IMR-90 (cell line): ENCODE measurements around the gene TRIM40. TPM values are rescaled to one million over a fixed set of nuclear protein-coding genes. Genes with fewer than 3 reads are reported as not detected.
A peak's percentile ranks its signal among the peaks of the same experiment; 100 is the strongest.

Experiments
- ATAC-seq: fragments of 200-7000 bp; cut with Tn5 transposase; 2 replicates; pipeline ENCODE4 v1.9.1; 2020; ENCODE audit warnings: low read depth, mild to moderate bottlenecking, moderate library complexity
- BruUV-seq: library from RNA; stranded (reverse); fragments of 400-500 nt; replicated peaks from 2 replicates; lab custom pipeline; 2021; lab: Mats Ljungman, UMichigan
- CTCF ChIA-PET: fragments of 300-600 bp; formaldehyde crosslinking; extraction: SDS; loops from one replicate; lab custom pipeline; 2021; ENCODE audit warnings: antibody characterized with exemption; lab: Yijun Ruan, JAX
- POLR2A ChIA-PET: fragments of 300-600 bp; sonication (Branson Sonifier 250); formaldehyde crosslinking; loops from one replicate; lab custom pipeline; 2022; ENCODE audit warnings: antibody characterized with exemption; ENCODE audit not compliant: unreplicated experiment; lab: Charles Lee
- DNase-seq: peaks from one replicate; pipeline ENCODE4 v3.0.0; 2013
- H2AFZ ChIP-seq: replicated peaks from 2 replicates; pipeline ENCODE3; 2013; ENCODE audit warnings: low read length, mild to moderate bottlenecking; ENCODE audit not compliant: poor library complexity
- H2AK5ac ChIP-seq: 2 replicates; pipeline ENCODE4 v1.6.1; 2013; ENCODE audit warnings: low read depth, low read length, inconsistent platforms
- H2AK9ac ChIP-seq: replicated peaks from 2 replicates; pipeline ENCODE3; 2013; ENCODE audit warnings: mild to moderate bottlenecking, low read depth, low read length, moderate library complexity; ENCODE audit not compliant: poor library complexity
- H2BK120ac ChIP-seq: 2 replicates; pipeline ENCODE4 v1.6.1; 2013; ENCODE audit warnings: low read depth, low read length, inconsistent platforms
- H2BK15ac ChIP-seq: 3 replicates; pipeline ENCODE4 v1.6.1; 2013; ENCODE audit warnings: low read depth, low read length, inconsistent platforms
- H2BK20ac ChIP-seq: 2 replicates; pipeline ENCODE4 v1.6.1; 2013; ENCODE audit warnings: low read depth, mild to moderate bottlenecking, inconsistent platforms, low read length, moderate library complexity
- H2BK5ac ChIP-seq: 2 replicates; pipeline ENCODE4 v1.6.1; 2013; ENCODE audit warnings: mild to moderate bottlenecking, low read depth, low read length, inconsistent platforms; ENCODE audit not compliant: poor library complexity, severe bottlenecking
- H3K14ac ChIP-seq: replicated peaks from 2 replicates; pipeline ENCODE4 v1.6.1; 2013; ENCODE audit warnings: low read depth, low read length, inconsistent platforms
- H3K18ac ChIP-seq: 2 replicates; pipeline ENCODE4 v1.6.1; 2013; ENCODE audit warnings: low read depth, low read length, control low read depth
- H3K23ac ChIP-seq: 2 replicates; pipeline ENCODE4 v1.6.1; 2013; ENCODE audit warnings: low read depth, low read length, inconsistent platforms
- H3K27ac ChIP-seq: 2 replicates; pipeline ENCODE4 v1.5.1; 2013; ENCODE audit warnings: mild to moderate bottlenecking, control low read depth, low read length; ENCODE audit not compliant: insufficient read depth
- H3K27me3 ChIP-seq: 2 replicates; pipeline ENCODE4 v1.6.1; 2013; ENCODE audit warnings: low read length; ENCODE audit not compliant: control insufficient read depth, insufficient read depth
- H3K36me3 ChIP-seq: 2 replicates; pipeline ENCODE4 v1.6.1; 2013; ENCODE audit warnings: low read length, mixed read lengths; ENCODE audit not compliant: control insufficient read depth, insufficient read depth
- H3K4ac ChIP-seq: 2 replicates; pipeline ENCODE4 v1.6.1; 2013; ENCODE audit warnings: low read depth, low read length, inconsistent platforms
- H3K4me1 ChIP-seq: 2 replicates; pipeline ENCODE4 v1.6.1; 2013; ENCODE audit warnings: low read length, mixed read lengths; ENCODE audit not compliant: control insufficient read depth, insufficient read depth
- H3K4me2 ChIP-seq: 2 replicates; pipeline ENCODE4 v1.6.1; 2013; ENCODE audit warnings: low read depth, mild to moderate bottlenecking, control low read depth, low read length, moderate library complexity
- H3K4me3 ChIP-seq: 2 replicates; pipeline ENCODE4 v1.5.1; 2013; ENCODE audit warnings: low read depth, mild to moderate bottlenecking, control low read depth, low read length, moderate library complexity; ENCODE audit not compliant: insufficient read depth
- H3K56ac ChIP-seq: 2 replicates; pipeline ENCODE4 v1.6.1; 2013; ENCODE audit warnings: low read length, inconsistent platforms; ENCODE audit not compliant: insufficient read depth; ENCODE audit errors: extremely low read depth
- H3K79me1 ChIP-seq, 2 experiments: 2 replicates each; pipeline ENCODE4 v1.6.1; 2013; ENCODE audit warnings: low read length in 2 of 2, inconsistent platforms in 1 of 2, low read depth in 1 of 2
- H3K9ac ChIP-seq: 2 replicates; pipeline ENCODE4 v1.6.1; 2013; ENCODE audit warnings: low read depth, low read length, control low read depth
- H3K9me1 ChIP-seq: 2 replicates; pipeline ENCODE4 v1.6.1; 2013; ENCODE audit warnings: low read length, inconsistent platforms; ENCODE audit not compliant: insufficient read depth
- H3K9me3 ChIP-seq: 2 replicates; pipeline ENCODE4 v1.6.1; 2013; ENCODE audit warnings: low read length; ENCODE audit not compliant: control insufficient read depth, insufficient read depth
- H4K20me1 ChIP-seq: 2 replicates; pipeline ENCODE4 v1.6.1; 2013; ENCODE audit warnings: low read length, inconsistent platforms; ENCODE audit not compliant: insufficient read depth
- H4K5ac ChIP-seq: 2 replicates; pipeline ENCODE4 v1.6.1; 2013; ENCODE audit warnings: mild to moderate bottlenecking, low read depth, low read length, control low read depth
- H4K8ac ChIP-seq, 2 experiments: 2 replicates each; pipeline ENCODE4 v1.6.1; 2013; ENCODE audit warnings: low read depth in 2 of 2, low read length in 2 of 2, control low read depth in 1 of 2, inconsistent platforms in 1 of 2
- H4K91ac ChIP-seq: 2 replicates; pipeline ENCODE4 v1.6.1; 2013; ENCODE audit warnings: low read depth, low read length, inconsistent platforms; ENCODE audit not compliant: insufficient read depth
- BHLHE40 ChIP-seq: fragments of 150-350 bp; IDR thresholded peaks from 2 replicates; pipeline ENCODE4 v1.6.1; 2016; ENCODE audit warnings: mild to moderate bottlenecking, low read depth, low read length
- RAD21 ChIP-seq: IDR thresholded peaks from 2 replicates; pipeline ENCODE4 v1.6.1; 2012; ENCODE audit warnings: low read length, improper control_type of control experiment
- WGBS, 2 experiments: methylation state at CpG; one replicate each; pipeline versions ENCODE4 v1.1.5 to v1.1.7; 2013; ENCODE audit warnings: missing lambda C conversion rate in 2 of 2; ENCODE audit not compliant: insufficient read length in 1 of 2; ENCODE audit errors: extremely low coverage in 2 of 2; 5-methylcytosine and 5-hydroxymethylcytosine counted together
- dilution Hi-C: fragments of 300-500 bp; cut with HindIII; formaldehyde crosslinking; loops from one replicate; pipeline ENCODE4 v1.14.3; 2018; ENCODE audit warnings: low sequenced_read_pairs; ENCODE audit not compliant: unreplicated experiment
- in situ Hi-C: fragments of 300-500 bp; cut with MboI; formaldehyde crosslinking; loops from 3 replicates; pipeline ENCODE4 v1.14.3; 2019; ENCODE audit warnings: low sequenced_read_pairs, inconsistent platforms, mixed read lengths
- intact Hi-C: fragments of 100-400 bp; cut with micrococcal nuclease; formaldehyde crosslinking; loops from 2 replicates; pipeline ENCODE4 v1.10.0; 2022
- polyA plus RNA-seq, 3 experiments: library from polyadenylated mRNA; depleted of rRNA; stranded (reverse); fragments of >200 nt; gene quantifications; 2 replicates each; pipeline ENCODE4 v1.2.3, GENCODE V29; 2012; ENCODE audit warnings: low replicate concordance in 1 of 3
- total RNA-seq: library from RNA; depleted of rRNA; stranded (reverse); fragments of >200 nt; gene quantifications from 2 replicates; pipeline ENCODE4 v1.2.3, GENCODE V29; 2012
- TF ChIP-seq, protein P1 (sequence below): conservative IDR thresholded peaks from 2 replicates; pipeline ENCODE4 v1.5.1; 2012; ENCODE audit warnings: mild to moderate bottlenecking, low read depth, low read length, improper control_type of control experiment
- TF ChIP-seq, protein P2 (sequence below): fragments of 150-350 bp; IDR thresholded peaks from 2 replicates; pipeline ENCODE4 v1.6.1; 2017; ENCODE audit warnings: mild to moderate bottlenecking, antibody characterized with exemption, low read length, low read depth

The TRIM40 gene
- total and polyA plus RNA-seq, 2 of the 4 experiments (the other 2 are of a cell fraction), result not detected

DNA sequence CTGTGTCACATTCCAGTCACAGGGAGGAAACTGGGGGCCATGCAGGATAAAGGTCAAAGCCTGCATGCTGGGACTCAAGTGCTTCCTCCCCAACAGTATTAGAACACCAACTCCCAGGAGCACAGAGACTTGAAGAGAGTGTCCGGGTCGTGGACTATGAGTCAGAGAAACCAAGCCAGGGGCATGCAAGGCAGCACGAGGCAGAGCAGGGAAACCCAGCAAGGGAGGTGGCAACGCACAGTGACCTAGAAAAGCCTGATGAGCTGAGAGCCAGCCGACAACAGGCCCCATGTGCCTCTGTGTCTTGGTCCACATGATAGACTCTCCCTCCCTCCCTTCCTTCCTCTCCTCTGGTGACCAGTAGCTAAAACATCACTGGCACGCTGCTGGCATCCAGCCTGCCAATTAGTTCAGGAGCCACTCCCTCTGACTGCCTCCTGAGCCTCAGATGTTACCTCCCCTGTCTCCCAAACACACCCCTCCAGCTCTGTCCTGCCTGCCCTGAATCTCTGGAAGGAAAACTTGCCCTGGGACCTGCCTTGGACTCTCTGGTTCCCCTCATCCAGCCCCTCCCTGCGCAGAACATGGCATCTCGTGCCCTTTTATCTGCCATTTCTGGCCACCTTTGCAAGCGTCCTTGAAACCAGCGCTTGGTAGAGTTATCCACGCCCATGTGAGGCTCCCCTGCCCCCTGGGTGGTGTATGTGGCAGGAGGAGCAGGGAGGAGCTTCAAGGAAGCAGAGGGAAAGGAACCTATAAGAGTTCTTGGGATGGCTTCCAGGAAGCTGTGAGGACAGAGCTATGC is 44.2 kb upstream of the TRIM40 start:
- ATAC-seq (peak; percentile 91), DNase-seq (peak; percentile 59)
- Histone ChIP-seq H4K20me1 (no peaks in the 10 kb centered on the region), H3K4me3 (no peak overlapping the region), H3K4me1 (peaks cover 3% of the 10 kb centered on the region), H3K4me2 (no peak overlapping the region), H3K9me3 (no peaks in the 10 kb centered on the region), H3K14ac (no peak overlapping the region), H3K4ac (0 out of 2 replicates have a peak overlapping the region, but pooled peaks have one; percentile 22), H3K9ac (no peak overlapping the region), H4K5ac (no peak overlapping the region), H3K27ac (no peak overlapping the region), H2BK15ac (no peak overlapping the region), H3K18ac (no peak overlapping the region), H3K36me3 (no peaks in the 10 kb centered on the region), H3K79me1 (no peaks in the 10 kb centered on the region), H3K56ac (no peak overlapping the region), H2AFZ (peak overlapping the region; percentile 80), H4K91ac (no peak overlapping the region), H2AK5ac (no peak overlapping the region), H2AK9ac (peak overlapping the region; percentile 34), H2BK5ac (no peak overlapping the region), H2BK20ac (no peak overlapping the region), H3K27me3 (peaks cover 33% of the 10 kb centered on the region), H4K8ac (peak overlapping the region in 1 of 2 experiments; percentile 66; a peak in 1 of 4 replicates), H3K23ac (no peak overlapping the region), H2BK120ac (peak overlapping the region; percentile 14; the same call in 1 of the 2 replicates), H3K9me1 (no peaks in the 10 kb centered on the region)
- WGBS, 2 experiments, result 75% methylated on average over 1 of the region's 11 CpGs; no CpG with 5 or more reads in 1 of the 2 experiments
- in situ Hi-C loops (no loop called here), dilution Hi-C loops (no loop called here), intact Hi-C loops (no loop called here)
- no TSS peak for BruUV-seq
- TF ChIP-seq, protein P1, sequence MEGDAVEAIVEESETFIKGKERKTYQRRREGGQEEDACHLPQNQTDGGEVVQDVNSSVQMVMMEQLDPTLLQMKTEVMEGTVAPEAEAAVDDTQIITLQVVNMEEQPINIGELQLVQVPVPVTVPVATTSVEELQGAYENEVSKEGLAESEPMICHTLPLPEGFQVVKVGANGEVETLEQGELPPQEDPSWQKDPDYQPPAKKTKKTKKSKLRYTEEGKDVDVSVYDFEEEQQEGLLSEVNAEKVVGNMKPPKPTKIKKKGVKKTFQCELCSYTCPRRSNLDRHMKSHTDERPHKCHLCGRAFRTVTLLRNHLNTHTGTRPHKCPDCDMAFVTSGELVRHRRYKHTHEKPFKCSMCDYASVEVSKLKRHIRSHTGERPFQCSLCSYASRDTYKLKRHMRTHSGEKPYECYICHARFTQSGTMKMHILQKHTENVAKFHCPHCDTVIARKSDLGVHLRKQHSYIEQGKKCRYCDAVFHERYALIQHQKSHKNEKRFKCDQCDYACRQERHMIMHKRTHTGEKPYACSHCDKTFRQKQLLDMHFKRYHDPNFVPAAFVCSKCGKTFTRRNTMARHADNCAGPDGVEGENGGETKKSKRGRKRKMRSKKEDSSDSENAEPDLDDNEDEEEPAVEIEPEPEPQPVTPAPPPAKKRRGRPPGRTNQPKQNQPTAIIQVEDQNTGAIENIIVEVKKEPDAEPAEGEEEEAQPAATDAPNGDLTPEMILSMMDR, result no peak
- TF ChIP-seq RAD21 (no peak), BHLHE40 (no peak)
- TF ChIP-seq, protein P2, sequence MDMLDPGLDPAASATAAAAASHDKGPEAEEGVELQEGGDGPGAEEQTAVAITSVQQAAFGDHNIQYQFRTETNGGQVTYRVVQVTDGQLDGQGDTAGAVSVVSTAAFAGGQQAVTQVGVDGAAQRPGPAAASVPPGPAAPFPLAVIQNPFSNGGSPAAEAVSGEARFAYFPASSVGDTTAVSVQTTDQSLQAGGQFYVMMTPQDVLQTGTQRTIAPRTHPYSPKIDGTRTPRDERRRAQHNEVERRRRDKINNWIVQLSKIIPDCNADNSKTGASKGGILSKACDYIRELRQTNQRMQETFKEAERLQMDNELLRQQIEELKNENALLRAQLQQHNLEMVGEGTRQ, result peak; percentile 33; the same call in 1 of the 2 replicates
- ChIA-PET POLR2A (no interaction called here), CTCF (interaction anchor here (0.6 kb wide), 1 partner anchor 430 kb away, joined by 3 read pairs; no protein-coding TSS in a partner anchor)
